HG02588 (cell line): ENCODE data around the gene ARHGDIB.

Experiments used
- ATAC-seq: cut with Tn5 transposase; IDR thresholded peaks from one replicate; pipeline ENCODE4 v1.9.1; 2021; ENCODE audit warnings: mild to moderate bottlenecking, moderate library complexity; ENCODE audit not compliant: unreplicated experiment

Gene ARHGDIB

GRCh38 chr12:14934511-14934910 is 26.9 kb downstream of the ARHGDIB start:
- ATAC-seq: no peak

GRCh38 chr12:14931791-14932560 is 29.4 kb downstream of the ARHGDIB start:
- no peak for ATAC-seq

GRCh38 chr12:14931359-14931758 is 30.0 kb downstream of the ARHGDIB start:
- ATAC-seq: no peak

GRCh38 chr12:14930299-14930698 is 31.1 kb downstream of the ARHGDIB start:
- ATAC-seq: no peak

GRCh38 chr12:14928931-14929330 is 32.5 kb downstream of the ARHGDIB start:
- ATAC-seq: no peak

GRCh38 chr12:14927267-14927666 is 34.1 kb downstream of the ARHGDIB start:
- no peak for ATAC-seq

- ATAC-seq: no peak
These were observed 36.9 kb downstream of the ARHGDIB start for GRCh38 chr12:14924541-14924940.

- ATAC-seq: no peak
These were observed 37.5 kb downstream of the ARHGDIB start for GRCh38 chr12:14923944-14924343.

- ATAC-seq: peak; percentile 54
These were observed 40.2 kb downstream of the ARHGDIB start for GRCh38 chr12:14921218-14921617.

- peak; percentile 67 for ATAC-seq
These were observed 40.8 kb downstream of the ARHGDIB start for GRCh38 chr12:14920475-14921126.

- ATAC-seq: no peak
These were observed 41.9 kb downstream of the ARHGDIB start for GRCh38 chr12:14919455-14919854.

- no peak for ATAC-seq
These were observed 45.7 kb downstream of the ARHGDIB start for GRCh38 chr12:14915736-14916135.

- no peak for ATAC-seq
These were observed 48.0 kb downstream of the ARHGDIB start for GRCh38 chr12:14913381-14913781.

- no peak for ATAC-seq
These were observed 50.3 kb downstream of the ARHGDIB start for GRCh38 chr12:14911131-14911530.

GRCh38 chr12:14910090-14910915 is 51.1 kb downstream of the ARHGDIB start:
- ATAC-seq: no peak

GRCh38 chr12:14907953-14908352 is 53.4 kb downstream of the ARHGDIB start:
- no peak for ATAC-seq

- no peak for ATAC-seq
These were observed 55.3 kb downstream of the ARHGDIB start for GRCh38 chr12:14906114-14906513.

- ATAC-seq: no peak
These were observed 56.0 kb downstream of the ARHGDIB start for GRCh38 chr12:14905269-14906004.

GRCh38 chr12:14904854-14905253 is 56.5 kb downstream of the ARHGDIB start:
- no peak for ATAC-seq

GRCh38 chr12:14903386-14904098 is 57.9 kb downstream of the ARHGDIB start:
- no peak for ATAC-seq
